ENCODE data around the gene RBMS3.
"Not testable (repeated sequence)": the region's sequence is repeated elsewhere in the genome, so short reads cannot be mapped to it uniquely, and the experiment has no call there.

Gene RBMS3

DNA sequence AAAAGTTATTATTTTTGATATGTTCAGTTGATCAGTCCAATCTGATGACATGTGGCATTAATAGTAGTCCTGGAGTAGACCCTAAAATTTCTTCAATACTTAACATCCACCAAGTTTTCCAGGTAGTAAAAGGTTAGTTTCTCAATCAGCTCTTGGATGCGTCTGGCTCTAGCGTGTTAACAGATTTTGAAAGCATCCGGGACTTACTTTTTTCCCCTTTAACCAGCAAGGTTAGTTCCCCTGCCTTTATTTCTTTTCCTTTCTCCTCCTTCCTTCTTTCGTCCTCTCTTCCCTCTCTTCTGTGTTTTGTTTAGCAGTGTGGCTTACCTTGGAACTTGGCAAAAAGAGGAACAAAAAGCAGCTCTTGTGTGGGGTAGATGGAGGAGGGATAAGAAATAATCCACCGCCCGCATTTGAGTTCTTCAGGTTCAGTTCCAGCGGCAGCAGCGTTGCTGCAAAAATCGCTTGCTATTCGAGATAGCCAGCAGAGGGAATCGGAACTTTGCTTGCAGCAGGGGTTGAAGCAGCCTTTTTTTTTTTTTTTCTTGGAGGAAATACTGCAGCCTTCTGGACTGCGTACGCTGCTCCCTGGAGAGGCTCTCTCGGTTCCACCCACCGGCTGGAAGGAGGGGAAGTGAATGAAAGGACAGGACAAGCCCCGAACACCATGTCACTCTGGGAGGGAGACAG, at the start of gene RBMS3:
Gene RBMS3, plus strand, starts transcription at position 668 of the 690 bp plus-strand sequence.
- DNase-seq = peak; percentile 50

DNA sequence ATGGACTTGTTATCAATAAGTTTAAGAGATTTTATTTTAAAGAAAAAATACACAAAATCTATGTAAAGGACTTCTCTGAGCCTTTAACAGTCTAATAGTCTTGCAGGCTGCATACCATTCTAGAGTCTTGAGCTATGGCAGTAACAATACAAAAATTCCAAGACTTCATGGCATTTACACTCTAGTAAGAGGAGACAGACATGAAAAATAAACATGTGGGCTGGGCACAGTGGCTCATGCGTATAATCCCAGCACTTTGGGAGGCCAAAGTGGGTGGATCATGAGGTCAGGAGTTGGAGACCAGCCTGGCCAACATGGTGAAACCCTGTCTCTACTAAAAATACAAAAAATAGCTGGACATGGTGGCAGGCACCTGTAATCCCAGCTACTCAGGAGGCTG, 47.7 kb upstream of the RBMS3 start:
- DNase-seq = not testable (repeated sequence)

DNA sequence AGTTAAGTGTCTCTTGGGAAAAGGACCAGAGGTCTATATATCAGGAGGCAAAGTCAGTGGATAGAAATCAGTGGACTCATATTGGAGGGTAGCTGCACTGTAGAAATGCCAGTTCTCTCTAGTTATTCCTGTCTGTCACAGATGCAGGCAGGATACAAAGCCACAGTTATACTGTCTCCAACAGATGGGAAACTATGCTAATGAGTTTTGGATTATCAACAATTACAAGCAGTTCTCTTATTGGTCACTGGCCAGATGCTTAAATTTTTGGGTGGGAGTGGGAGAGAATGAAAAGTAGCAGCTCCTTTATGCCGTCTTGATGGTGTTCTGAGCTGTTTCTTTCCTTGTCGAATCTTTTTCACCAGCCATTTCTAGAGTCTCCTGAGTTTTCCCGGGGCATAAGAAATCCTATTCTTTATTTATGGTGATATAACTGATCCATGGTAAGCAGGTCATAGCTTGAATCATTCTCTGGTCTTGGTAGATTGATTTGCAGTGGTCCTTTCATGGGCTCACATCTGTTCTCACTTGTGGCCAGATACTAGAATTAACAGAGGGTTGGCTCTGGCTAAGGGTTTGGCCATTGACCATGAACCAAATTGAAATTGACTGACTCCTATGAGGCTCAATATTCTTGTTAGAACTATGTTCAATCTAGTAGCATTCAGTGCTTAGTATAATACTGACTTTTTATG, 44.6 kb upstream of the RBMS3 start:
- no peak for DNase-seq

DNA sequence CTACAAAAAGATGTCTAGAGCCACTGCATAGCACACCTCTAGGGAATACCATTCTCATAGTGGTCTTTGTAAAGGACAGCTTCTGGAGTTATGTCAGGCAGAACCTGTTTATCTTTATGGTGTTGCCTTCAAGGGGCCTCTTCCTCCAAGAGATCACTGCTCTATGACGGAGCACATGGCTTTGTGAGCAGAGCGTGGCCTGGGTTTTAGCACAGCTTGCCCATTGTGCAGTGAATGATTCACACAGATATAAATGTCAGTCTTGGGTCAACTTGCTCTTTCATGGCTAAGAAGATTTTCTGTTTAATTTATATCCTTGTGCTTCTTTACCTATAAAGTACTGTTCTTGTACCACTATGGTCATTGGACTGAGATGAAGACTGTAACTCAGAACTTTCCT, 41.5 kb upstream of the RBMS3 start:
- DNase-seq = no peak

DNA sequence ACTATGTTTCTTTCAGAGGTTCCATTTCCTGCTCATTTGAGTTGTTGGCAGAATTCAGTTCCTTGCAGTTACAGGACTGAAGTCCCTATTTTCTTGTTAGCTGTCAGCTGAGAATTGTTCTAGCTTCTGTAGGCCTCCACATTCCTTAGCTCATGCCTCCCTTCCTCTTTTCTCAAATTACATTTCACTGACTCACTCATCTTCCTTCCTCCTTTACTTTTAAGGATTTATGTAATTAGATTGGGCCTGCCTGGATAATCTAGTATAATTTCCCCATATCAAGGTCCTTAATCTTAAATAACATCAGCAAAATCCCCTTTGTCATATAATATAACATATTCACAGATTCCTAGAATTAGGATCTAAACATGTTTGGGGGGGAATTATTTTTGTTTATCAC, 40.6 kb upstream of the RBMS3 start:
- DNase-seq = no peak

DNA sequence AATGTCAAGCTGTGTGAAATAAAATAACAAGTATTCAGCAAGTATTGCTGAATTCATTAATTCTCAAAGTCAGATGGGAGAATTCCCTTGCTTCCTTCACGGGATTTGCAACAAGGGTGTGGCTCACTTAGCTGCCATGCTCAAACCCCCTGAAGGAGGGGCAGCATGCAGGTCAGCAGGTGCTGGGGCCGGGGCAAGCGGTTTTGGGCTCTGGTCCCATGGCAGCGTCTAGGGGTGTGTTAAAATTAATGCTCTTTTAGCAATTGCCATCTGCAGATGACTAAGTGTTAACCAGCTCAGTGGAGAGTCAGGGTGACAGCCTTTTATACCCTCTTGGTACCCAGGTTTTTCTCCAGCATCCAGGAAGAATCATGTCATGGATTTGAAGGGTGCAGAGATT, 40.0 kb upstream of the RBMS3 start:
- DNase-seq = no peak

DNA sequence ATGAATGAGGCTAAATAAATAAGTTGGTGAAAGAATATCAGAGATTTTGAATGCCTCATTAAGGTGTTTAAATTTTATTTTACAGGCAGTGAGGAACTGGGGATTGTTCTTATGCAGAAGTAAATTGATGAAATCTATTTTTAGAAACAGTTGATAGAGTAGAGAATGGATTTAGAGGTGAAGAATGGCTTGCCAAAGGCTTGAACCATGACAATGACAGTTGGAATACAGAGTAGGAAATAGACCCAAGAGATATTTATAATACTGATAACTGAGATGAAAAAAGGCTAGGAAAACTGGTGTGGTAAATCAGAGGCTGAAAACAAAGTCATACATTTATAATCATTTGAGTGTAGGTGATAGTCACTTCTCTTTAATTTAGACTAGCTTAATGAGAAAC, 39.0 kb upstream of the RBMS3 start:
- no peak for DNase-seq

DNA sequence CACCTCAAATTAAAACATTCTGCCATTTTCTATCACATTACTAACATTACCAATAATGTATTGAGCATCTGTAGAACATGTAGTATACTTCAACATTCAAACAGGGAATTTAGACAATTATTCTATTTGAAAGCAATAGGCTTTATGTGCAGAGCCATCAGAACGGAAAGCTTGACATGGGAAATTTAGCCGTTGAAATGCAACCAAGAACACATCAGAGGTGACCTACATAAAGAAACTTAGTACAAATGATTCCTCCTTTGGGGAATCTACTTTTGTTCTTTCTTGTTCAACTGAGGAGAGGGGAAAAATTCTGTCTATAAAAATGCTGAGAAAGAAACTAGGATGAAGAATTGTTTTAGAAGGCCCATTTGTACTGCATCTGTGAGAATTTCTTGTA, 38.6 kb upstream of the RBMS3 start:
- DNase-seq = no peak

DNA sequence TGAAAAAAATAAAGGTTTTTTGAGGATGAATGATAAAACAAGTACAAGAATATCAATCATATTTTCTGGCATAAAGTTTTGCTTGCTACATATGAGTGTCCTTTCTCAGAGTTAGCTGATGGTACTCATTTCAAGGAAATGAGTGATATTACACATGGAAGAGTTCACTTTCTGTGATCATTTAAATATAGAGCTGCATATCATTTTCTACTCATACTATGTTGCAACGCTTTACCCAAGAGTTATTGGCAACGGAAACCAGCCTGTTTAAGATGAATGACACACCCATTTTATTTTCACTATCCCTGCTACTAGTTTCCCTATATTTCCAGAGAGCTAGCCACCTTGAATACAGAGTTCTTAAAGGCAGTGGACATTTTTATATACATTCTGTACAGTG, 35.4 kb upstream of the RBMS3 start:
- no peak for DNase-seq

DNA sequence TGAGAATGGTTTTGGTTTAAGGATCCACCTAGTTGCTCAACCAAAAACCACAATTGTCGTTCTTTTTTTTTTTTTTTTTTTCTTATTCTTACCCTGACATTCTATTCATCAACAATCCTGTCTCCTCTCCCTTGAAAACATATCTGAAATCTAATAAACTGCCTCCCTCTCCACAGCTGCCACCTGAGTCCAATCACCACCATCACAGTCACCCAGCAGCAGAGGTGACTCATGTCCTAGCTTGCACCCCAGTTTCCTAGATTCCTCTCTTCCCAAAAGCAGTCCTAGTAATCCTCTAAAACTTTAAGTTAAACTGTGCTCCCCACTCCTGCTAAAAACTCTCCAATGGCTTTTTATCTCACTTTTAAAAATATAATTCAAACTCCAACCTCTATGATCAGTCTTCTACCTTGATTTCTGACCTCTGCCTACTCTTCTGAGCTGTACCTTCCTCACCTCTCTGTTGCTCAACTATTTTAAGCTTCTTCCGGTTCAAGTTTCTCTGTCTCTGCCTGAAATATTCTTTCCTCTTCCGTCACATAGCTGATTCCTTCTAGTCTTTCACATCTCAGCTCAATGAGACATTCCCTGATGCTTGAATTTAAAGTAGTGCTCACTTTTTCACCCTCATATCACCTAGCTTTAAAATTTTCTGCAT, 33.7 kb upstream of the RBMS3 start:
- no peak for DNase-seq

DNA sequence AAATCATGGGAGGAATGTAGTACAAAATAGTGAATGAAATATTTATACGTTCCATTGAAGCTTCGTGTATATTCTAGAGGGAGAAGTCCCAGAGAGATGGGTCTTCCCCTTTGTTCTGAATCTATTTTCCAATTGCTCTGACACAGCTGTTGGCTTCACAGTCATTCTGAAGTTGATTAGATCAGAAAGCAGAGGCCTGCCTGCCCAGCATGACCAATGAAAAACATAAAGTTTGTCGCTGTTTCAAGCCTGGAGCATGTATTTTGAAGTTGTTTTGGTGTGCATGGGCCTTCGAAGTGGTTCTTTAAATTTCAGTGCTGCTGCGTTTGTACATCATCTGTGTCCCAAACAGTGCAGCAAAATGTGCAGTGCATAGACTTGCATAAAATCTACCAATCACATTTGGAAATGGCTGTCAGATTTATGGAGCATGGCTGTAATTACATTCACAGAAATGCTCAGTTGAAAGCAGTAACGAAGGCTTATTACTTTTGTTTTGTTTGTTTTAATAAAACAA, 31.0 kb upstream of the RBMS3 start:
- DNase-seq = no peak

DNA sequence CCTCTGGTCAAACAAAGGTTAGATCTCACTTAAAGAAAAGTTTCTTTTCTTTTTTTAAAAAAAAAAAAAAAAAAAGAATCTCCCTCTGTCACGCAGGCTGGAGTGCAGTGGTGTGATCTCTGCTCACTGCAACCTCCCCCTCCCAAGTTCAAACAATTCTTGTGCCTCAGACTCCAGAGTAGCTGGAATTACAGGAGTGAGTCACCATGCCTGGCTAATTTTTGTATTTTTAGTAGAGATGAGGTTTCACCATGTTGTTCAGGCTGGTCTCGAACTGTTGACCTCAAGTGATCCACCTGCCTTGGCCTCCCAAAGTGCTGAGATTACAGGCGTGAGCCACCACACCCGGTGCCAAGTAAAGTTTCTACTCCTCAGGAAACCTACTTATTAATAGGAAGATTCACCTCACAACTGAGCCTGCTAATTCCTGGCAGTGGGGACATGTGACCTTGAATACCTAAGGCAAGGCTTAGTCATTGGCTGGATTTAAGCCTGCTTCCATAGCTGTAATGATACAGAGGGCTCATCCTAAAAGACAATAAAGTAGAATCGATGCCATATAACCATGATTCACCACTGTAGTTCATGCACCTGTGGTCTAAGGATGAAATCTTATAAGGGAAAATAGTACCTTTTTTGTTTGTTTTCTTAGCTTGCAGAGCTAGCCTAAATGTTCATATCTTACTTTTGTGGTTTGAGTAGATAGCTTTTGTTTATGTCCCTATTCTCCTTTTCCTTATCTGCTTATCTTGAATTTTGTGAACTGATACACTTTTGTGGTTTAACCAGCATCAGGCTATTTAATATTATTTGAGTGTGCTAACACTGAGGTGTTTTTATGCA, 24.8 kb upstream of the RBMS3 start:
- no peak for DNase-seq

DNA sequence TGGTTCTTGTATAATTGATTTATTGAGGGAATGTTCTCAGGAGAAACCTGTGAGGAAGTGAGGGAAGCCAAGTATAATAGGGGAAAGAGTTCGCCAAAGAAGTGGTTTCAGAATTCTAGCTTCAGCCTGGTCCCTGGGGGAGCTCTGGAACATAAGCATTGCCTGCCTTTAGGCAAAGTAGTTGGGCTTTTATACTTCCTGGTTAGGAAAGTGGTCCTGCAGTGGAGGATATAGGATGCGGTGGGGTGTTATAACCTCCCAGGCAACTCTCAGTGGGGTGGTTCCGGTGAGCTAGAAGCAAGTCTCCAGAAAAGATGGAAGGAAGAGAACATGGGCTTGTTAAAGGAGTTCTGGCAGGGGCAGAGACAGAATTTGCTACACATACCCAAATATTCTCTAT, 22.7 kb upstream of the RBMS3 start:
- DNase-seq = no peak

DNA sequence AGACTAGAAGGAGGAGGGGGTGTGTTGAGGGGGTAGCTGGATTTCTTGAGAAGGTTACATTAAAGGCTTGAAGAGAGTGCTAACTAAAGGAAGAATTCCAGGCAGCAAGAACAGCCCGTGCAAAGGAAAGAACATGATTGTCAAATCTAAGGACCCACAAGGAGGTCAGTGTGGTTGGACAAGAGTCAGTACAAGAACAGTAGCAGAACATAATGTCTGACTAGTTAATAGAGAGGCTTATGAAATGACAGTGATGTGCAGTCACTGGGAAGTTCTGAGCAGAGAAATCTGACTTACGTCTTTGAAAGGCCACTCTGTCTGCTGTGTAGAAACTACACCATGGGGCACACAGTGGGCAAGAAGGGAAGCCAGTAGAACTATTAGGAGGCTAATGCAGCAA, 19.8 kb upstream of the RBMS3 start:
- DNase-seq = no peak

DNA sequence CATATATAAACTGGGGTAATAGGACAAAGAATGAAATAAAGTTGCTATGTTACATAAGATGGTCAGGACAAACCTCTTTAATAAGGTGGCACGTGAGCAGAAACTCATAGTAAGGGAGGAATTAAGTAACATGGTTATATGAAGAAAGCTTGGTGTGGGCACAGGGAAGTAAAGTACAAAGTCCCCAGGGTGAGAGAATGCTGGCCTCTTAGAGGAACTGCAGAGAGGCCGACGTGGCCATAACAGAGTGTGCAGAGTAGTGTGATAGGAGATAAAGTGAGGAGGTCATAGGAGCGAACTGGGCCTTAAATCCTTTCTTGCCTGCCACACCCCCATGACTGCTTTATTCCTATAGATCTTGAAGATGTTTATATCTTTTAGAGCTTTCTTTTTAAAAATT, 17.4 kb upstream of the RBMS3 start:
- no peak for DNase-seq

DNA sequence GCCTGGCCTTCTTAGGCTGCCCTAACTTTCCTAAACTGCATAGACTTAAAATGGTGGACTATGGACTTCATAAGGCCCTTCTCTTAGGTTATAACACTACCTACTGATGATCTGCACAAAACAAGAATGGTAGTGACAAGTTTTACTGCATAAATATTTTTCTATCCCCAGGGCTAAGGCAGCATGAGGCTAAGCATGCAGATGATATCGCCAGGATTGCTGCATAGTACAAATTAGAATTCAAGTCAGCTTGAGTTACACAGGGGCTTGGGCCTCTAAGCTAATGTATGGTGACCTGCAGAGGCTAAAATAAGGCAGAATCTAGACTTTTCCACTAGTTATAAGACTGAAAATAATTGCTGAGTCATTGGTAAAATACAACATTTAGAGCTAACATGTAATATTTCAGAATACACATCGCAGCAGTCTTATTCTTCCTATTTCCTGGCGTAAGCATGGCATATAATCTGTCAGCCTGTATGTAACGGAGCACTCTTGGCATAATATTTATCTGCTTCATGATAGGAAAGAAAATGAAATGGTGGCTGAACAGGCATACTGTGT, 15.3 kb upstream of the RBMS3 start:
- DNase-seq = no peak

DNA sequence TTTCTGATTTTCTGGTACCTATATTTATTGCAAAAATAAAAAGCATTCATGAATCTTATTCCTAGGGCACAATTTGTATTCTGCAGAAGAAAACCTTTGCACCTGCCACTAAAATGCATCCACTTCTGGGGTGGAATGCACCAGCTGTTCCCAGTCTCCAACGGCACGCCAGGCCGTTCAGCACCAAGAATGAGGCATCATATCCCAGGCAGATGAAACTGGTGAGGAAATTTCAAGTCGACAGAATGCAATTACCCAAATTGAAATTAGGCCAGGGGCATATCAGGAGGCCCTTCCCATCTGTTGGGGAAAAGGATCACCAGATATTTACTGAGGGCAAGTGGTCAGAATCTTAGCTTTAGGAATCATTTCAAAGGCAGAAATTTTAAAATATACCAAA, 13.6 kb upstream of the RBMS3 start:
- DNase-seq = no peak

DNA sequence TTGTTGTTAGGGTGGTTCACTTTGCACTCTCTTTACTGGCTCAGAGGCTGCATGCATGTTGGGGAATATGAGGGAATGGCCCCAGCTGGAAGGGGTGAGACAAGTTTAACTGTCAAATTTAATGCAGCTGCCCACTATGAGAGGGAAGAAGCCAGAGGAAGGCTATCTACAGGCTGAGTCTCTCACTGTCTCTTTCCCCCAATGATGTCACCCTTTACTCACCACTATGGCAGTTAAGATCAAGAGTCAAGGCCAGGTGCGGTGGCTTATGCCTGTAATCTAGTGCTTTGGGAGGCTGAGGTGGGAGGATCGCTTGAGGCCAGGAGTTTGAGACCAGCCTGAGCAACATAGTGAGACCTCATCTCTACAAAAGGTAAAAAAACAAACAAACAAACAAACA, 12.2 kb upstream of the RBMS3 start:
- no peak for DNase-seq

DNA sequence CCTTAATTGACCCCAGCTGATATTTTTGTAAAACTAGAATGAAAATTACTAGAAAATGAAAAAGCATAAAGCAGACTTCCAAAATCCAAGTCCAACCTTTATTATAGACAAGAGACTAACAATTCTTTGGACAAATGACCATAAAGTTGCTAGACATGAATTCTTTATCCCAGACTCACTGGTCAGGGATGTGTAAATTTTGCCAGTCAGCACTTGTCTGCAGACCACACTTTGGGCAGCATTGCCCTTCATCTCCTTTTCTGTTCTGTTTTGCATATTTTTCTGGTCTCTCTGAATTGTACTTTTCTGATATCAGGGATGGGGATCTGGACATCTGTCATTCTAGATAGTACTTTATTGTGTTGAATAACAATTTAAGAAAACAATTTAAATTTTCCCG, 10.1 kb upstream of the RBMS3 start:
- DNase-seq = no peak

DNA sequence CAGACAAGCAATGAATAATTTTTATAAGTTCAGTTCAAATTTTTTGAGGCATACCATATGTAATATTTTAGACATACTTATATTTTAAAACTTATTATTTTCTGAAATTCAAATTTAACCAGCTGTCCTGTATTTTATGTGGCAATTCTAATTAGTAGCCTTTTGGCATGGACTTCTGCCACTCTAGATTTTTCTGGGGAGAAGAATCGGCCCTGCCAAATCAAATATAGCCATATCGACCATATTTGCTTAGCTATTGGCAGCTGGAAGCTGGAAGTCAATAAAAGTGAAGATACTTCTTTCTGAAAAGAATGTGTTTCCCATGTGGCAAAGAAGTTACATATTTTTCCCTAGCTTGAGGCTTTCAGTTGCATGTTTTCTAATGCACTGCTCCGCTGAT, 9.4 kb upstream of the RBMS3 start:
- no peak for DNase-seq

DNA sequence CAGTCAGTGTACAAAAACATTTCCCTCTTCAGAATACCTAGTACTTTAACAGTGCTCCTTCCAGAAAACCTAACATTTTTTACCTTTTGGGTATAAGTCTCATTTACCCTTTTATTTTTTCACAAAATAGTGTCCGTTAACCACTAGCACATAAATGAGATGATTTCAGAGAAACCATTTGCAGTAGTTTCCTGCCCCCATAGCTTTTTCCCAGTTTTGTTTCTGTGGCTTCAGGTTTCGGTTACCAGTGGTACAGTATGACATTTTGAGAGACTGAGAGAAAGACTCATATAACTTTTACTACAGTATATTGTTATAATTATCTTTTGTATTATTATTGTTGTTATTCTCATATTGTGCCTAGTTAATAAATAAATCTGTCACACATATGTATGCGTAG, 6.2 kb upstream of the RBMS3 start:
- peak; percentile 28 for DNase-seq

DNA sequence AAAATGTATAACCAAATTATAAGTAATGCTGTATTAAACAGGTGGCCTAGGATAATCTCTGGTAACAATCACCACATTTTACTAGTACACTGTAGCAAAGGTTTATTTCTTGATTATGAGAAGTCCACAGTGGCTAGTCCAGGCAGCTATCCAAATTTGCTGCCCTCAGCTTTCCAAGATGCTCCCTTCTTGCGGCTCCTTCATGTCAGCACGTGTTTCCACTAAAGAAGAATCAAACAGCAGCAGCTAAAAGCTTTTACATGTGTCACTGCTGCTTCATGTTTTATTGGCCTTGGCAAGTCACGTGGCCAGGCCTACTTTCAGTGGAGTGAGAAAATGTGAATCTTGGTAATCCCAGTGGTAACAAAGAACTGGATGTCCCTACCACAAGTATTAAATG, 5.6 kb upstream of the RBMS3 start:
- no peak for DNase-seq

DNA sequence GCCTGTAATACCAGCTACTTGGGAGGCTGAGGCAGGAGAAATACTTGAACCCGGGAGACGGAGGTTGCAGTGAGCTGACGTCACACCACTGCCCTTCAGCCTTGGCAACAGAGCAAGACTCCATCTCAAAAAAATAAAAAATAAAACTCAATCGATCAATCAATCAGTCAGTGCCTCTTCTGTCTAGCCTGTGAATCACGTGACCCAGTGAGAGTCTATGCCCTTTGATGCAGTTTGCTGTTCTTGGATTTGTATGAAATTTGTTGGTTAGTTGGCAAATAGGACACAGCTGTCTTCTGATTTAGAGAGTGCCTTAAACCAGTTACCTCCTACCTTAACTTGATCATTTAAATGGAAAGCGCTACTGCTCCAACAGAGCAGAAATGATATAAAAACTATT, 3.6 kb upstream of the RBMS3 start:
- no peak for DNase-seq

Data from activated CD4-positive, alpha-beta T cell treated with anti-CD3 and anti-CD28 coated beads, Interleukin-2, Interleukin-6, amounts not matched to agents 100 ng/mL and 50 ng/mL, durations not matched to agents 16 hours and 8 hours (primary cell).